IMR-90 (cell line): ENCODE data around the gene ZNF195. TPM values are rescaled to one million over a fixed set of nuclear protein-coding genes. Genes with fewer than 3 reads are reported as not detected.

Experiments used
- ATAC-seq: fragments of 200-7000 bp; cut with Tn5 transposase; 2 replicates; pipeline ENCODE4 v1.9.1; 2020; ENCODE audit warnings: low read depth, mild to moderate bottlenecking, moderate library complexity
- BruUV-seq: library from RNA; stranded (reverse); fragments of 400-500 nt; replicated peaks from 2 replicates; lab custom pipeline; 2021; lab: Mats Ljungman, UMichigan
- CTCF ChIA-PET: fragments of 300-600 bp; formaldehyde crosslinking; extraction: SDS; loops from one replicate; lab custom pipeline; 2021; ENCODE audit warnings: antibody characterized with exemption; lab: Yijun Ruan, JAX
- POLR2A ChIA-PET: fragments of 300-600 bp; sonication (Branson Sonifier 250); formaldehyde crosslinking; loops from one replicate; lab custom pipeline; 2022; ENCODE audit warnings: antibody characterized with exemption; ENCODE audit not compliant: unreplicated experiment; lab: Charles Lee
- DNase-seq: peaks from one replicate; pipeline ENCODE4 v3.0.0; 2013
- H2AFZ ChIP-seq: replicated peaks from 2 replicates; pipeline ENCODE3; 2013; ENCODE audit warnings: low read length, mild to moderate bottlenecking; ENCODE audit not compliant: poor library complexity
- H2AK5ac ChIP-seq: 2 replicates; pipeline ENCODE4 v1.6.1; 2013; ENCODE audit warnings: low read depth, low read length, inconsistent platforms
- H2AK9ac ChIP-seq: replicated peaks from 2 replicates; pipeline ENCODE3; 2013; ENCODE audit warnings: mild to moderate bottlenecking, low read depth, low read length, moderate library complexity; ENCODE audit not compliant: poor library complexity
- H2BK120ac ChIP-seq: 2 replicates; pipeline ENCODE4 v1.6.1; 2013; ENCODE audit warnings: low read depth, low read length, inconsistent platforms
- H2BK15ac ChIP-seq: 3 replicates; pipeline ENCODE4 v1.6.1; 2013; ENCODE audit warnings: low read depth, low read length, inconsistent platforms
- H2BK20ac ChIP-seq: 2 replicates; pipeline ENCODE4 v1.6.1; 2013; ENCODE audit warnings: low read depth, mild to moderate bottlenecking, inconsistent platforms, low read length, moderate library complexity
- H2BK5ac ChIP-seq: 2 replicates; pipeline ENCODE4 v1.6.1; 2013; ENCODE audit warnings: mild to moderate bottlenecking, low read depth, low read length, inconsistent platforms; ENCODE audit not compliant: poor library complexity, severe bottlenecking
- H3K14ac ChIP-seq: replicated peaks from 2 replicates; pipeline ENCODE4 v1.6.1; 2013; ENCODE audit warnings: low read depth, low read length, inconsistent platforms
- H3K18ac ChIP-seq: 2 replicates; pipeline ENCODE4 v1.6.1; 2013; ENCODE audit warnings: low read depth, low read length, control low read depth
- H3K23ac ChIP-seq: 2 replicates; pipeline ENCODE4 v1.6.1; 2013; ENCODE audit warnings: low read depth, low read length, inconsistent platforms
- H3K27ac ChIP-seq: 2 replicates; pipeline ENCODE4 v1.5.1; 2013; ENCODE audit warnings: mild to moderate bottlenecking, control low read depth, low read length; ENCODE audit not compliant: insufficient read depth
- H3K27me3 ChIP-seq: 2 replicates; pipeline ENCODE4 v1.6.1; 2013; ENCODE audit warnings: low read length; ENCODE audit not compliant: control insufficient read depth, insufficient read depth
- H3K36me3 ChIP-seq: 2 replicates; pipeline ENCODE4 v1.6.1; 2013; ENCODE audit warnings: low read length, mixed read lengths; ENCODE audit not compliant: control insufficient read depth, insufficient read depth
- H3K4ac ChIP-seq: 2 replicates; pipeline ENCODE4 v1.6.1; 2013; ENCODE audit warnings: low read depth, low read length, inconsistent platforms
- H3K4me1 ChIP-seq: 2 replicates; pipeline ENCODE4 v1.6.1; 2013; ENCODE audit warnings: low read length, mixed read lengths; ENCODE audit not compliant: control insufficient read depth, insufficient read depth
- H3K4me2 ChIP-seq: 2 replicates; pipeline ENCODE4 v1.6.1; 2013; ENCODE audit warnings: low read depth, mild to moderate bottlenecking, control low read depth, low read length, moderate library complexity
- H3K4me3 ChIP-seq: 2 replicates; pipeline ENCODE4 v1.5.1; 2013; ENCODE audit warnings: low read depth, mild to moderate bottlenecking, control low read depth, low read length, moderate library complexity; ENCODE audit not compliant: insufficient read depth
- H3K56ac ChIP-seq: 2 replicates; pipeline ENCODE4 v1.6.1; 2013; ENCODE audit warnings: low read length, inconsistent platforms; ENCODE audit not compliant: insufficient read depth; ENCODE audit errors: extremely low read depth
- H3K79me1 ChIP-seq, 2 experiments: 2 replicates each; pipeline ENCODE4 v1.6.1; 2013; ENCODE audit warnings: low read length in 2 of 2, inconsistent platforms in 1 of 2, low read depth in 1 of 2
- H3K9ac ChIP-seq: 2 replicates; pipeline ENCODE4 v1.6.1; 2013; ENCODE audit warnings: low read depth, low read length, control low read depth
- H3K9me1 ChIP-seq: 2 replicates; pipeline ENCODE4 v1.6.1; 2013; ENCODE audit warnings: low read length, inconsistent platforms; ENCODE audit not compliant: insufficient read depth
- H3K9me3 ChIP-seq: 2 replicates; pipeline ENCODE4 v1.6.1; 2013; ENCODE audit warnings: low read length; ENCODE audit not compliant: control insufficient read depth, insufficient read depth
- H4K20me1 ChIP-seq: 2 replicates; pipeline ENCODE4 v1.6.1; 2013; ENCODE audit warnings: low read length, inconsistent platforms; ENCODE audit not compliant: insufficient read depth
- H4K5ac ChIP-seq: 2 replicates; pipeline ENCODE4 v1.6.1; 2013; ENCODE audit warnings: mild to moderate bottlenecking, low read depth, low read length, control low read depth
- H4K8ac ChIP-seq, 2 experiments: 2 replicates each; pipeline ENCODE4 v1.6.1; 2013; ENCODE audit warnings: low read depth in 2 of 2, low read length in 2 of 2, control low read depth in 1 of 2, inconsistent platforms in 1 of 2
- H4K91ac ChIP-seq: 2 replicates; pipeline ENCODE4 v1.6.1; 2013; ENCODE audit warnings: low read depth, low read length, inconsistent platforms; ENCODE audit not compliant: insufficient read depth
- BHLHE40 ChIP-seq: fragments of 150-350 bp; IDR thresholded peaks from 2 replicates; pipeline ENCODE4 v1.6.1; 2016; ENCODE audit warnings: mild to moderate bottlenecking, low read depth, low read length
- CEBPB ChIP-seq: IDR thresholded peaks from 2 replicates; pipeline ENCODE4 v1.6.1; 2012; ENCODE audit warnings: low read depth, low read length, improper control_type of control experiment
- CHD1 ChIP-seq: IDR thresholded peaks from 2 replicates; pipeline ENCODE4 v1.6.1; 2012; ENCODE audit warnings: low read depth, low read length, improper control_type of control experiment
- FOS ChIP-seq: fragments of 150-350 bp; IDR thresholded peaks from 2 replicates; pipeline ENCODE4 v1.6.1; 2016; ENCODE audit warnings: low read depth, low read length
- MAFK ChIP-seq: IDR thresholded peaks from 2 replicates; pipeline ENCODE4 v1.6.1; 2012; ENCODE audit warnings: low read depth, low read length, improper control_type of control experiment
- MAZ ChIP-seq: IDR thresholded peaks from 2 replicates; pipeline ENCODE4 v1.6.1; 2012; ENCODE audit warnings: low read depth, mild to moderate bottlenecking, low read length, improper control_type of control experiment, moderate library complexity, borderline replicate concordance
- NFE2L2 ChIP-seq: fragments of 150-350 bp; IDR thresholded peaks from 2 replicates; pipeline ENCODE4 v1.6.1; 2016; ENCODE audit warnings: low read depth, mild to moderate bottlenecking, low read length
- POLR2A ChIP-seq: IDR thresholded peaks from 2 replicates; pipeline ENCODE4 v1.6.1; 2012; ENCODE audit warnings: mild to moderate bottlenecking, low read depth, low read length
- RCOR1 ChIP-seq: IDR thresholded peaks from 2 replicates; pipeline ENCODE4 v1.6.1; 2012; ENCODE audit warnings: mild to moderate bottlenecking, low read length, improper control_type of control experiment; ENCODE audit not compliant: insufficient replicate concordance
- SMC3 ChIP-seq: fragments of 150-350 bp; IDR thresholded peaks from 2 replicates; pipeline ENCODE4 v1.6.1; 2016; ENCODE audit warnings: low read depth, mild to moderate bottlenecking, antibody characterized with exemption, low read length, moderate library complexity
- WGBS, 2 experiments: methylation state at CpG; one replicate each; pipeline versions ENCODE4 v1.1.5 to v1.1.7; 2013; ENCODE audit warnings: missing lambda C conversion rate in 2 of 2; ENCODE audit not compliant: insufficient read length in 1 of 2; ENCODE audit errors: extremely low coverage in 2 of 2; 5-methylcytosine and 5-hydroxymethylcytosine counted together
- dilution Hi-C: fragments of 300-500 bp; cut with HindIII; formaldehyde crosslinking; loops from one replicate; pipeline ENCODE4 v1.14.3; 2018; ENCODE audit warnings: low sequenced_read_pairs; ENCODE audit not compliant: unreplicated experiment
- in situ Hi-C: fragments of 300-500 bp; cut with MboI; formaldehyde crosslinking; loops from 3 replicates; pipeline ENCODE4 v1.14.3; 2019; ENCODE audit warnings: low sequenced_read_pairs, inconsistent platforms, mixed read lengths
- intact Hi-C: fragments of 100-400 bp; cut with micrococcal nuclease; formaldehyde crosslinking; loops from 2 replicates; pipeline ENCODE4 v1.10.0; 2022
- polyA plus RNA-seq, 3 experiments: library from polyadenylated mRNA; depleted of rRNA; stranded (reverse); fragments of >200 nt; gene quantifications; 2 replicates each; pipeline ENCODE4 v1.2.3, GENCODE V29; 2012; ENCODE audit warnings: low replicate concordance in 1 of 3
- total RNA-seq: library from RNA; depleted of rRNA; stranded (reverse); fragments of >200 nt; gene quantifications from 2 replicates; pipeline ENCODE4 v1.2.3, GENCODE V29; 2012

The ZNF195 gene
- total and polyA plus RNA-seq, 2 of the 4 experiments (the other 2 are of a cell fraction) = 10.2 to 24.4 TPM

DNA sequence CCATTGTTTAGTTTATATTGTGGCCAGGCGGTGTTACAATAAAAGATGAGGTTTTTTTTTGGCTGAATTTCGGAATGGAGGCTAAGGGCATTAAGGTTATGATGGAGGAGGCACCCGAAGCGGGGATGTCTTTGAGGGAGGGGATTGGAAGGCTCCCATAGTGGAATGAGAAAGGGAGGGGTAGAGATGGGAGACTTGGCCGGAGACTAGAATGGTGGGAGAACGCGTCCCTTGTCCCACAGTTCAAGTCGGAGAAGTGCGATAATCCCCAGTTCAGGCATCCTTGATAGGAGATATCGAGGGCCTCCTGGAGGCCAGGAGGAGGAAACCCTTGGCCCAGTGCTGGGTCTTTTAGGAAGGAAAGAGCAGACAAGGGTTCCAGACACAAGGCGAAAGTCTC lies 21.6 kb downstream of the ZNF195 start:
- no peak overlapping the region for H3K56ac ChIP-seq
- H2AK5ac ChIP-seq = no peak overlapping the region
- H3K23ac ChIP-seq = no peak overlapping the region
- H3K9me3 ChIP-seq = peaks cover 80% of the 10 kb centered on the region
- ChIA-PET POLR2A (no interaction called here), CTCF (no interaction called here)
- BruUV-seq = no TSS peak
- no peak overlapping the region for H4K5ac ChIP-seq
- dilution Hi-C loops = no loop called here
- no peak overlapping the region for H2AFZ ChIP-seq
- H3K9me1 ChIP-seq = no peaks in the 10 kb centered on the region
- H4K91ac ChIP-seq = no peak overlapping the region
- no peak for DNase-seq
- no peak overlapping the region for H3K4ac ChIP-seq
- H2BK20ac ChIP-seq = no peak overlapping the region
- no peak overlapping the region for H4K8ac ChIP-seq
- no peaks in the 10 kb centered on the region for H4K20me1 ChIP-seq
- no peaks in the 10 kb centered on the region for H3K27me3 ChIP-seq
- no peak overlapping the region for H3K4me2 ChIP-seq
- no peak overlapping the region for H2AK9ac ChIP-seq
- TF ChIP-seq BHLHE40 (no peak), MAZ (no peak), RCOR1 (no peak), POLR2A (no peak), FOS (no peak), CHD1 (no peak), NFE2L2 (no peak), CEBPB (no peak), MAFK (no peak), SMC3 (no peak)
- H3K18ac ChIP-seq = no peak overlapping the region
- H3K9ac ChIP-seq = no peak overlapping the region
- H3K27ac ChIP-seq = no peak overlapping the region
- H2BK5ac ChIP-seq = no peak overlapping the region
- 0 out of 4 replicates have a peak, but pooled peaks cover 0 to 4% of the 10 kb centered on the region in 2 experiments for H3K79me1 ChIP-seq
- no peak overlapping the region for H3K14ac ChIP-seq
- in situ Hi-C loops = no loop called here
- H3K4me1 ChIP-seq = no peaks in the 10 kb centered on the region
- no peak overlapping the region for H3K4me3 ChIP-seq
- H2BK15ac ChIP-seq = no peak overlapping the region
- H3K36me3 ChIP-seq = peaks cover 30% of the 10 kb centered on the region
- no peak for ATAC-seq
- no peak overlapping the region for H2BK120ac ChIP-seq
- intact Hi-C loops = no loop called here
- 90% methylated on average over 5 of the region's 11 CpGs; no CpG with 5 or more reads in 1 of the 2 experiments for WGBS, 2 experiments
